GM23338 (cell line): ENCODE results near the gene GNLY. TPM values are rescaled to one million over a fixed set of nuclear protein-coding genes. Genes with fewer than 3 reads are reported as not detected.
A peak's percentile ranks its signal among the peaks of the same experiment; 100 is the strongest.

Experiments
- ATAC-seq: fragments of 200-7000 bp; cut with Tn5 transposase; 3 replicates; pipeline ENCODE4 v1.9.1; 2020
- DNase-seq: peaks from one replicate; pipeline ENCODE4 v3.0.0-alpha.2; 2015; ENCODE audit warnings: low spot score
- H2AFZ ChIP-seq: fragments of 200-600 bp; sonication (generic); 2 replicates; pipeline ENCODE4 v1.8.0; 2016; ENCODE audit warnings: antibody characterized with exemption, mild to moderate bottlenecking, moderate library complexity
- H3F3A ChIP-seq: fragments of 200-600 bp; sonication (generic); replicated peaks from 2 replicates; pipeline ENCODE4 v1.8.0; 2017; ENCODE audit warnings: antibody characterized with exemption, mixed run types, low read depth
- H3K27ac ChIP-seq: fragments of 200-600 bp; sonication (generic); 2 replicates; pipeline ENCODE4 v1.6.1; 2016; ENCODE audit warnings: low read depth
- H3K27me3 ChIP-seq: fragments of 200-600 bp; sonication (generic); 2 replicates; pipeline ENCODE4 v1.8.0; 2016; ENCODE audit warnings: mild to moderate bottlenecking, mixed run types, moderate library complexity; ENCODE audit not compliant: insufficient read depth
- H3K36me3 ChIP-seq: fragments of 200-600 bp; sonication (generic); 2 replicates; pipeline ENCODE4 v1.8.0; 2016; ENCODE audit warnings: mild to moderate bottlenecking; ENCODE audit not compliant: insufficient read depth
- H3K4me1 ChIP-seq: fragments of 200-600 bp; sonication (generic); 2 replicates; pipeline ENCODE4 v1.8.0; 2016; ENCODE audit warnings: mild to moderate bottlenecking, moderate library complexity; ENCODE audit not compliant: insufficient read depth
- H3K4me2 ChIP-seq: fragments of 200-600 bp; sonication (generic); 2 replicates; pipeline ENCODE4 v1.7.1; 2017; ENCODE audit warnings: mixed run types
- H3K4me3 ChIP-seq: fragments of 200-600 bp; sonication (generic); 2 replicates; pipeline ENCODE4 v1.6.1; 2016; ENCODE audit warnings: mixed run types
- H3K79me2 ChIP-seq: fragments of 200-600 bp; sonication (generic); replicated peaks from 2 replicates; pipeline ENCODE4 v1.8.0; 2017; ENCODE audit warnings: mild to moderate bottlenecking; ENCODE audit not compliant: insufficient read depth
- H3K9me2 ChIP-seq: fragments of 200-600 bp; sonication (generic); 2 replicates; pipeline ENCODE4 v1.8.0; 2017; ENCODE audit not compliant: insufficient read depth
- H4K20me1 ChIP-seq: fragments of 200-600 bp; sonication (generic); replicated peaks from 2 replicates; pipeline ENCODE4 v1.8.0; 2017; ENCODE audit warnings: mild to moderate bottlenecking; ENCODE audit not compliant: insufficient read depth
- H3K27ac Mint-ChIP-seq: 2 replicates; pipeline ENCODE4 v1.8.0; 2020; ENCODE audit warnings: inconsistent platforms, mild to moderate bottlenecking, moderate library complexity, mixed read lengths
- H3K27me3 Mint-ChIP-seq: 3 replicates; pipeline ENCODE4 v1.8.0; 2022; ENCODE audit warnings: low read depth, mild to moderate bottlenecking, moderate library complexity, mixed read lengths, inconsistent platforms; ENCODE audit not compliant: insufficient read depth, poor library complexity
- H3K36me3 Mint-ChIP-seq: 3 replicates; pipeline ENCODE4 v1.8.0; 2021; ENCODE audit warnings: low read depth, mild to moderate bottlenecking, inconsistent platforms, moderate library complexity, mixed read lengths
- H3K4me1 Mint-ChIP-seq: 3 replicates; pipeline ENCODE4 v1.8.0; 2020; ENCODE audit warnings: mild to moderate bottlenecking, inconsistent platforms, mixed read lengths
- H3K4me3 Mint-ChIP-seq: 3 replicates; pipeline ENCODE4 v1.8.0; 2021; ENCODE audit warnings: moderate library complexity, mild to moderate bottlenecking, inconsistent platforms, mixed read lengths
- H3K9me3 Mint-ChIP-seq: 3 replicates; pipeline ENCODE4 v1.8.0; 2020; ENCODE audit warnings: moderate library complexity, mild to moderate bottlenecking, inconsistent platforms, mixed read lengths
- CREB1 ChIP-seq: fragments of 250-450 bp; sonication (Bioruptor Pico); IDR thresholded peaks from 2 replicates; pipeline ENCODE4 v1.5.0; 2020; ENCODE audit warnings: low read depth, mild to moderate bottlenecking, moderate library complexity
- EZH2phosphoT487 ChIP-seq: fragments of 200-600 bp; sonication (generic); IDR thresholded peaks from one replicate; pipeline ENCODE4 v1.8.1; 2018; ENCODE audit warnings: antibody characterized with exemption; ENCODE audit not compliant: unreplicated experiment
- NANOG ChIP-seq: IDR thresholded peaks from 2 replicates; pipeline ENCODE4 v1.6.1; 2016; ENCODE audit warnings: antibody characterized with exemption, borderline replicate concordance
- STAT1 ChIP-seq: IDR thresholded peaks from one replicate; pipeline ENCODE4 v1.6.1; 2016; ENCODE audit warnings: antibody characterized with exemption; ENCODE audit not compliant: unreplicated experiment
- ZNF331 ChIP-seq: fragments of 250-450 bp; sonication (Bioruptor Pico); IDR thresholded peaks from 2 replicates; pipeline ENCODE4 v1.5.0; 2020; ENCODE audit warnings: low read depth, mild to moderate bottlenecking, moderate library complexity
- ZNF462 ChIP-seq: fragments of 250-450 bp; sonication (Bioruptor Pico); IDR thresholded peaks from 2 replicates; pipeline ENCODE4 v1.5.0; 2020; ENCODE audit warnings: mild to moderate bottlenecking, moderate library complexity
- polyA plus RNA-seq: library from polyadenylated mRNA; unstranded; fragments of >200 nt; fragmentation: Nextera tagmentation; extraction: Ambion mirVana; gene quantifications from 2 replicates; pipeline ENCODE4 v1.2.1, GENCODE V29; 2016
- total RNA-seq: library from RNA; depleted of rRNA; stranded (reverse); fragments of >200 nt; shearing (Covaris generic); gene quantifications from 2 replicates; pipeline ENCODE4 v1.2.3, GENCODE V29; 2014
- TF ChIP-seq, protein P1 (sequence below): IDR thresholded peaks from one replicate; pipeline ENCODE4 v1.6.1; 2018; ENCODE audit warnings: antibody characterized with exemption; ENCODE audit not compliant: unreplicated experiment
- TF ChIP-seq, protein P2 (sequence below): IDR thresholded peaks from 2 replicates; pipeline ENCODE4 v1.6.1; 2016; ENCODE audit warnings: antibody characterized with exemption
- TF ChIP-seq, protein P3 (sequence below), 2 experiments: fragments of 200-600 bp in 1 of 2; sonication (generic) in 1 of 2; conservative IDR thresholded peaks; 2 replicates each; pipeline versions ENCODE4 v1.5.1 to v1.6.1; 2016 to 2017; ENCODE audit warnings: antibody characterized with exemption in 2 of 2, low read depth in 2 of 2, mild to moderate bottlenecking in 2 of 2, moderate library complexity in 1 of 2

GNLY gene
- total and polyA plus RNA-seq, 2 experiments from 2014 or later = not detected

- Histone ChIP-seq H3K4me1 (peaks cover 8% of the 10 kb centered on the region; the same call in 1 of the 2 replicates), H3K36me3 (no peaks in the 10 kb centered on the region), H3K9me2 (no peaks in the 10 kb centered on the region), H3K4me3 (peak overlapping the region; percentile 34; the same call in 1 of the 2 replicates), H3K27me3 (no peaks in the 10 kb centered on the region), H3K27ac (no peak overlapping the region), H2AFZ (peak overlapping the region; percentile 81), H3K4me2 (0 out of 2 replicates have a peak overlapping the region, but pooled peaks have one; percentile 63), H3F3A (no peaks in the 10 kb centered on the region), H4K20me1 (no peaks in the 10 kb centered on the region), H3K79me2 (no peaks in the 10 kb centered on the region)
- DNase-seq (peak; percentile 83), ATAC-seq (peak; percentile 98)
- no peaks in the 10 kb centered on the region for H3K9me3 Mint-ChIP-seq
- H3K4me3 Mint-ChIP-seq = no peak overlapping the region; the same call in 2 of the 3 replicates
- H3K36me3 Mint-ChIP-seq = no peaks in the 10 kb centered on the region
- H3K27me3 Mint-ChIP-seq = peaks cover 4% of the 10 kb centered on the region
- H3K27ac Mint-ChIP-seq = 0 out of 2 replicates have a peak overlapping the region, but pooled peaks have one; percentile 49
- TF ChIP-seq, protein P1, sequence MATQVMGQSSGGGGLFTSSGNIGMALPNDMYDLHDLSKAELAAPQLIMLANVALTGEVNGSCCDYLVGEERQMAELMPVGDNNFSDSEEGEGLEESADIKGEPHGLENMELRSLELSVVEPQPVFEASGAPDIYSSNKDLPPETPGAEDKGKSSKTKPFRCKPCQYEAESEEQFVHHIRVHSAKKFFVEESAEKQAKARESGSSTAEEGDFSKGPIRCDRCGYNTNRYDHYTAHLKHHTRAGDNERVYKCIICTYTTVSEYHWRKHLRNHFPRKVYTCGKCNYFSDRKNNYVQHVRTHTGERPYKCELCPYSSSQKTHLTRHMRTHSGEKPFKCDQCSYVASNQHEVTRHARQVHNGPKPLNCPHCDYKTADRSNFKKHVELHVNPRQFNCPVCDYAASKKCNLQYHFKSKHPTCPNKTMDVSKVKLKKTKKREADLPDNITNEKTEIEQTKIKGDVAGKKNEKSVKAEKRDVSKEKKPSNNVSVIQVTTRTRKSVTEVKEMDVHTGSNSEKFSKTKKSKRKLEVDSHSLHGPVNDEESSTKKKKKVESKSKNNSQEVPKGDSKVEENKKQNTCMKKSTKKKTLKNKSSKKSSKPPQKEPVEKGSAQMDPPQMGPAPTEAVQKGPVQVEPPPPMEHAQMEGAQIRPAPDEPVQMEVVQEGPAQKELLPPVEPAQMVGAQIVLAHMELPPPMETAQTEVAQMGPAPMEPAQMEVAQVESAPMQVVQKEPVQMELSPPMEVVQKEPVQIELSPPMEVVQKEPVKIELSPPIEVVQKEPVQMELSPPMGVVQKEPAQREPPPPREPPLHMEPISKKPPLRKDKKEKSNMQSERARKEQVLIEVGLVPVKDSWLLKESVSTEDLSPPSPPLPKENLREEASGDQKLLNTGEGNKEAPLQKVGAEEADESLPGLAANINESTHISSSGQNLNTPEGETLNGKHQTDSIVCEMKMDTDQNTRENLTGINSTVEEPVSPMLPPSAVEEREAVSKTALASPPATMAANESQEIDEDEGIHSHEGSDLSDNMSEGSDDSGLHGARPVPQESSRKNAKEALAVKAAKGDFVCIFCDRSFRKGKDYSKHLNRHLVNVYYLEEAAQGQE = no peak
- TF ChIP-seq, protein P2, sequence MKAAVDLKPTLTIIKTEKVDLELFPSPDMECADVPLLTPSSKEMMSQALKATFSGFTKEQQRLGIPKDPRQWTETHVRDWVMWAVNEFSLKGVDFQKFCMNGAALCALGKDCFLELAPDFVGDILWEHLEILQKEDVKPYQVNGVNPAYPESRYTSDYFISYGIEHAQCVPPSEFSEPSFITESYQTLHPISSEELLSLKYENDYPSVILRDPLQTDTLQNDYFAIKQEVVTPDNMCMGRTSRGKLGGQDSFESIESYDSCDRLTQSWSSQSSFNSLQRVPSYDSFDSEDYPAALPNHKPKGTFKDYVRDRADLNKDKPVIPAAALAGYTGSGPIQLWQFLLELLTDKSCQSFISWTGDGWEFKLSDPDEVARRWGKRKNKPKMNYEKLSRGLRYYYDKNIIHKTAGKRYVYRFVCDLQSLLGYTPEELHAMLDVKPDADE = no peak
- TF ChIP-seq NANOG (no peak), ZNF331 (CRISPR knock-in tag) (no peak), CREB1 (CRISPR knock-in tag) (no peak), STAT1 (no peak), EZH2phosphoT487 (no peak), ZNF462 (CRISPR knock-in tag) (no peak)
- TF ChIP-seq, protein P3, sequence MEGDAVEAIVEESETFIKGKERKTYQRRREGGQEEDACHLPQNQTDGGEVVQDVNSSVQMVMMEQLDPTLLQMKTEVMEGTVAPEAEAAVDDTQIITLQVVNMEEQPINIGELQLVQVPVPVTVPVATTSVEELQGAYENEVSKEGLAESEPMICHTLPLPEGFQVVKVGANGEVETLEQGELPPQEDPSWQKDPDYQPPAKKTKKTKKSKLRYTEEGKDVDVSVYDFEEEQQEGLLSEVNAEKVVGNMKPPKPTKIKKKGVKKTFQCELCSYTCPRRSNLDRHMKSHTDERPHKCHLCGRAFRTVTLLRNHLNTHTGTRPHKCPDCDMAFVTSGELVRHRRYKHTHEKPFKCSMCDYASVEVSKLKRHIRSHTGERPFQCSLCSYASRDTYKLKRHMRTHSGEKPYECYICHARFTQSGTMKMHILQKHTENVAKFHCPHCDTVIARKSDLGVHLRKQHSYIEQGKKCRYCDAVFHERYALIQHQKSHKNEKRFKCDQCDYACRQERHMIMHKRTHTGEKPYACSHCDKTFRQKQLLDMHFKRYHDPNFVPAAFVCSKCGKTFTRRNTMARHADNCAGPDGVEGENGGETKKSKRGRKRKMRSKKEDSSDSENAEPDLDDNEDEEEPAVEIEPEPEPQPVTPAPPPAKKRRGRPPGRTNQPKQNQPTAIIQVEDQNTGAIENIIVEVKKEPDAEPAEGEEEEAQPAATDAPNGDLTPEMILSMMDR (conservative IDR thresholded peaks at IDR 0.05; ENCODE audit: low read depth in 2 of 2) = peak; percentile 91 to 98
- H3K4me1 Mint-ChIP-seq = peaks cover 11% of the 10 kb centered on the region; the same call in 2 of the 3 replicates
Observed at GRCh38 chr2:85678794-85679672, 15.1 kb upstream of the GNLY start.
